COR-L47 (cell line): Measurements from ENCODE around the gene GDAP2.

Experiments
- DNase-seq: peaks from one replicate; lab custom pipeline; 2025; lab: John Stamatoyannopoulos, UW

GDAP2 gene

DNA sequence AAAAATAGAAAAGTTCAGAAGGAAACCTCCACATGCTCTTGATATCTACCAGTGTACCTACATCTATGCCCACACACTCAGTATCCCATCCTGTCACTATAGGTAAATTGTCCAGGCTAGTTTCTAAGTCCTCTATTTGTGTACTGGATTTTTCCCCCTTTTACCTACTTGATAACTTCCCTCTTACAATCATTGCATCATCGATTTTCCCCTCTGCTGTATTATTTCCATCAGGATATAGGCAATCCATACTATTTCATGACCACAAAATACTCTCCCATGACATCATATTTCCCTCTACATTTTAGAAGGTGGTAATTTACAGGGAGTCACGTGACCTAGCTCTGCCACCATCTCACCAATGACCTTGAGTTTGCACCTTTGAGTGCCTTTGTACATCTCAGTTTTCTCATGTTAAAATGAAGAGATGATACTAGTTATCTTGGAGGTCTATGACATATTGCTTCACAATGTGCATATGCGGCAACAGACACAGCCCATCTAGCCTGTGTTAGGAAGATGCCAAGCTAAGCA, 88.2 kb downstream of the GDAP2 start:
- no peak for DNase-seq

DNA sequence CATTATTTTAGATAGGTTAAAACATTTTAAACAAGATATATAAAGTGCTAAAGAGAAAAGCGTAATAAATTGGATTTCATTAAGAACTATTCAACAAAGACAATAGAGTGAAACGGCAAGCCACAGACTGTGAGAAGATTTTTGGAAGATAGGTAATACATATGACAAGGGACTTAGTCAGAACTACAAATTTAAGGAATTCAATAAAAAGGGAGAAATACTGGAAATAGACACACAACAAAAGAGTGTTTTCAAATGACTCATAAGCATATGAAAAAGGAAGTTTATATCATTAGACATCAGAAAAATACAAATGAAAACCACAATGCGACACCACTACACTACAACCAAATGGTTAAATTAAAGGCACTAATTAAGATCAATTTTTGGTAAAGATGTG, 90.5 kb downstream of the GDAP2 start:
- no peak for DNase-seq

DNA sequence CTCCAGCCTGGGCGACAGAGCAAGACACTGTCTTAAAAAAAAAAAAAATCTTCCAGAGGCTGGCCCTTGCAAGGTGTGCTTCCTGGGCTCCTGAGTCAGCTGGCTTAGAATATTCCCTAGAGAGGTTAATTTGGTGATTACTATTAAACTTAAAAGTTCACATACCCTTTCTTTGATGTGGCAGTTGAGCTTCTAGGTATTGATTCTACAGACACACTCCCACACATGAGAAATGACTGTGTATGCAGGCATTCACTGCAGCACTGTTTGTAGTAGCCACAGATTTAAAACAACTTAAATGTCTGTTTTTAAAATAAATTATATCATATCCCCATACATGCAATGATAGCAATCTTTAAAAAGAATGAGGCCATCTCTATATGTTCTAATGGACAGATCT, 93.4 kb downstream of the GDAP2 start:
- no peak for DNase-seq

DNA sequence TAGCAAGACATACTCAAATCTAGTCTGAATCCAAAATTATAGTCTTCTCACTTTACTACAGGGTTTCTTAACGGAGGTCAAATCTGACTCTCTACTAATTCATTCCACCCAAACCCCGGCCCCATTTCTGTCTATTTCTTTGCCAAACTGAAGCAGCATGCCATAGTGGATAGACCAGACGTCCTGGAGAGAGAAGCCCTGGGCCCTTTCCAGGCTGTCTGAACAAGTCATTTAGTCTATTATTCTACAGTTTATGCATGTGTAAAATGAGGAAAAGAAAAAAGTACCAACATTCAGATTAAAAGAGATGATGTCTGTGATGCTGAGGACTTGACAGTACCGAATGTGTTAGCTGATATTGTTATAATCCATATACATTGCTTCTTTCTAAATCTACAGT, 95.0 kb downstream of the GDAP2 start:
- DNase-seq = no peak

DNA sequence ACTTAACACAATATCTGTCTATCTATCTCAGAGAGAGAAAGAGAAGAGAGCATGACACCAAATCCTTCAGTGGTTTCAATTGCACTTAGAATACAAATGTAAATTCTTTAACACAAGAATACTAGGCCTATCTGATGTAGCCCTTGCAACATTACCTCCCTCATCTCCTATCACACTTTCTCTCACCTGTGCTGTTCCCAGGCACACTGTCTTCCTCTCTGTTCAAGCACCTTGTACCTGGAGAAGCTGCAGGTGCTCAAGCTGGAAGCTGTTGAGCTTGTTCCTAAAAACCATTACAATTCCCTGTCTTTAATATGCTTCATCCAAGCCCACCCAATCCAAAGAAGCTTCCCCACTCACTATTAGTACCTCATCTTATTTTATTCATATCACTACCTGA, 97.0 kb downstream of the GDAP2 start:
- no peak for DNase-seq

DNA sequence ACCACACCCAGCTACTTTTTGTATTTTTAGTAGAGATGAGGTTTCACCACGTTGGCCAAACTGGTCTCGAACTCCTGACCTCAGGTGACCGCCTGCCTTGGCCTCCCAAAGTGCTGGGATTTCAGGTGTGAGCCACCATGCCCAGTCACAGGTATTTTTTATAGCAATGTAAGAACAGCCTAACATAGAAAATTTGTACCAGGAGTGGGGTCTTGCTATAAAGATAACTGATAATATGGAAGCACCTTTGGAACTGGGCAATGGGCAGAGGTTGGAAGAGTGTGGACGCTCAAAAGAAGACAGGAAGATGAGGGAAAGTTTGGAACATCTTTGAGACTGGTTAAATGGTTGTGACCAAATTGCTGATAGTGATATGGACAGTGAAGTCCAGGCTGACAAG, 99.2 kb downstream of the GDAP2 start:
- DNase-seq = no peak

DNA sequence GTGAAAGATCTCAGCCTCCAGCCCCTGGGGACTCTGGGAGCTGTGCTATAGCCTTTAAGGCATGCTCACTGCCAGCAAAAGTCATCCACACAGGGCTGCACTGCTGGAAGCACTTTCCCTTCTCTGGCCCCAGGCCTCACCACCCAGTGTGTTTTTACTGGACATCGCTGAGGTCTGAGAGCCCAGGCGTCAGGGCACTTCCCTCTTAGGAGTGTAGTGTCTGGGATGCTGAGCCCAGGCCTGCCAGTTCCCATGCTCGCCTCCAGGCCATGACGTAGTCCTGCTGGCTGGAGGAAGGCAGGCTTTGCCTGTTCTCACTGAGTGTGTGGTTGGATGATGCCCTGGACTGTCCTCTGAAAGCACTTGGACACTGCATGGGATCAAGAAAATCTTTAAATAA, 101.2 kb downstream of the GDAP2 start:
- no peak for DNase-seq

DNA sequence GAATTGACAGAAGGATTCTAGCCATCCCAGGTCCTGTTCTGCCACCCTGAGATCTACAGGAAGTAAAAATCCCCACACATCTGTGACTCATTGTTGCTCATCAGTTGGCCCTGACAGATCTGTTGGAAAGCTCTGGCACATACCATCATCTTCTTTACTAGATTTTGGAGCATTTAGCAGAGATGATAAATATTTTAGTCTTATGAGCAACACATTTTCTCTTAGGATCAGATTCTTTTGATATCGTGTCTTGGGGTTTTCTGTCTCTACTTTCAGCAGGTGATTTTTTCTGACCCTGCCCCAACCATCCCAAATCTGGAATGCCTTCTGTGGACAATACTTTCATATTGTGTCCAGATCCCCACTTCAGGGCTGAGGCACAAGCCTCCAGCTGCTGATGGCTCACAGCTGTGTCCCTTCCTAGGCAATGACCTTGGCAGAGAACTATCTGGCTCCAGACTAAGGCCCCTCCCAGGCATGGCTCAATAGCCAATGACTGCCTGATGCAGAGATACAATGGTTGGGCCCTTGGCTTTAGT, 102.8 kb downstream of the GDAP2 start:
- DNase-seq = no peak

DNA sequence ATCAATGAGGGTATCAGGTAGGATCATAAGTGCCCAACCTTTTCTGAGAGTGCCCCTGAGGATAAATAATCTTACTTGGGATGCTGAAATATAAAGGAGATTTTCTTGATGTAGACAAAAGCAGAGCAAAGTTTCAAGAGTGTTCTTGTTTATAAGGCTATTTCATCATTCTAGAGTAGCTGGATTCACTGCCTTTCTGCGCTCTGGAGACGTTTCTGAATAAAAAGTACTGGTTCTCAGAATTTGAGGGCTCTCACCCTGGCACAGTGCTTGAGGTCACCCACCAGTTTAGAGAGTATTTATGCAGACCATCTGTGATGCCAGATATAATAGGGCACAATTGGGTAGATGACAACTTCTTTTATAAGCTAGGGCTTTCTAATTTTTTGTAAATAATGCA, 103.3 kb downstream of the GDAP2 start:
- no peak for DNase-seq

DNA sequence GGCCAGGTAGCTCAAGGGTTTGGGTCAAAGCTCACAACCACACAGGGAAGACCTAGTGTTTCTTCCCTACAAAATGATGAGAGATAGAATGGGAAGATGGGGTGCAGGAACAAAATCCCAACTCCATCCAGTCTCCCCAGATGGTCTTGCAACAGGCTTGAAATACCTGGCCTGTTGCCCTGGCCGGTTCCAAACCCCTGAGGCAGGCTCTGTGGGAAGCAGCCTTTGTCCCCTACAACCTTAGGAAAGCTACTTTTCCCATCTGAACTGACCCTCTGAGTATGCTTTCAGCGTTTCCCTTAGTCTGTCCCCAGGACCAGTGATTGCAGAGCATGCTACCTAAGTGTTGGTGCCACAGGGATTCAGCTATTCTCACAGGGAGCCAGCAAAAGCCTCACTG, 104.0 kb downstream of the GDAP2 start:
- DNase-seq = no peak

DNA sequence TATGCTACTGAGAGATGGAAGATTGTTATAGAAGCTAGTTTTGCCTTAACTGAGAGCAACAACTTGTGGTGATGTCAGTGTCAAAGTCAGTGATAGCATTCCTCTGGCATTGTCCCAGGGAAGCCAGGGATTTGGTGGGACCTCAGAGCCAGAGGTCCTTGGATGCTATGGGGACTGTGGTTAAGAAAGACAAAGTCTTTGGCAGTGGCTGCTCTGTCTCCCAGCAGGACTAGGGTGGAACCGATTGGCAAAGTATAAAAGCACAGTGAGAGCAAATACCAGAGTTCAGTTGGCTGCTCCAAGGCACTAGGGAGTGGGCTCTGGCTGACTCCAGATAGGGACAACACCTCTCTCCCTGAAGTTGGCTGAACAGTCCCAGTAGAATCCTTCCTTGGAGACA, 104.8 kb downstream of the GDAP2 start:
- DNase-seq = no peak

DNA sequence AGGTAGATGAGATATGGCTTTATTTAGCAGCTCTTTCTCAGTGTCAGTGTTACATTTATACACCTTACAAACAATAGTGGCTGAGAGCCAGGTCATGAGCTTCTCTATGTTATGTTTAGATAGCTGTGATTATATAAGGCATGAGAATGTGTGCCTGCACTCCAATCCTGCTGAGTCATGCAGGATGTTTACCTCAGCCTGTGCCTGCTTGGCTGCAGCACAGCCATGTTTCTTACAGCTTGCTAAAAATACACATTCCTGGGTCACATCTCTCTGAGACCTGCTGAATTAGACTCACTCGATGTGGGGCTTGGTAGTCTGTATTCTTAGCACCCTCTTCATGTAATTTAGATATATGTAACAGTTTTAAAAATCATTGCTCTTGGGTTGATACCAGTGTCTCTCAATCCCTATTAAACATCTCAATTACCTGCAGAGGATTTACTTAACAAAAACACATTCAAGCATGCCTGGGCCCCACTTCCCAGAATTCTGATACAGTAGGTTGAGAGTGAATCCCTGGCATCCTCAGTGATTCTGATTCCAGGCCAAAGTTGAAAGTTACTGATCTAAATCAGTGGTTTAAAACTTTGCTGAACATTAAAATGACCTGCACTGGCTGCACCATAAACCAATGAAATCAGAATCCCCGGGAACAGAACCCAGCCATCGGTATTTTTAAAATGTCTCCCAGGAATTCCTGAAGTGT, 107.5 kb downstream of the GDAP2 start:
- peak; percentile 5 for DNase-seq

DNA sequence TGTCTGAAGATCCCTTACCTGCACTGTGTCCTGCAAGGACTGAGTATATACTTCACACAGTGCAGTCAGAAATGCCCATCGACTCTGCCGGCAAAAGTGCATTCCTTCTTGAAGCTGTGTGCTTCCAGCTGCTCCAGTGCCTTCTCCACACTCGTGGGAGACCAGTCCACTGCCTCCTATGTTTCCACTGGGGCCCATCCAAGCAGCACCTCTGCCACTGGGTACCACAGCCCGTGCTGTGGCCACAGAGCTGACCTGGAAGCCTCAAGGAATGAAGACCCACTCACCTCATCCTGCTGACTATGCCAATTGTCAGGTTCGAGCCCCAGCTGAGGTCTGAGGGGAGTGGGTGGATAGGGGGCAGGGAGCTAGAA, 108.1 kb downstream of the GDAP2 start:
- DNase-seq = no peak

DNA sequence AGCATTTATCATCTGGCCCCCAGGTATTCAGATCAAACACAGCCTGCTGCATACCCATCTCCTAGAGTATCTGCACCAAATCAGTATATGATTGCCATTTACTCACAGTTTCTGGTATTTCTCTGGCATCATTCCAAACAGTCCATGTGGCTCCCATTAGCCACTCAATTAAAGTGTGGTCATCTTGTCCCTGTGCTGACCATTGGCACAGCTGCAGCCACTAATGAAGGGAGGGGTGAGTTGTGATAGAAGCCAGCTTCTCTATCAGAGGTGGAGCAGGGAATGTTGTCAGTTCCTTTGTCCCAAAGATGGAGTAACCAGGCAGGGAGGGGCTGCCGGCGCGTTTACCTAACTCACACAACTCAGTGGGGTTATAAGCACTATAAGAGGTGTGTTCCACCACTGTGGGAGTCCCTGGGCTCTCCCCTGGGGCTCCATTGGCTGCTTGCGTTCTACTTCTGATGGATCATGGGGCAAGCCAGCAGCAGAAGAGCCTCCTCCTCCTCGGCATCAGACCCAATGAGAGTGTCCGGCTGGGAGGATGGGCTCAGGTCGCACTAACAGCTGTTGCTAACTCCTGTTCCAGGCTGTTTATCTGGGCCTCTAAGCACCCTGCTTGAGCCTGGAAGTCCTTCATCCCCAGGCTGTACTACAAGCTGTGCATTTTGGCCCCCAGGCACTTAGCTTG, 108.6 kb downstream of the GDAP2 start:
- DNase-seq = no peak

DNA sequence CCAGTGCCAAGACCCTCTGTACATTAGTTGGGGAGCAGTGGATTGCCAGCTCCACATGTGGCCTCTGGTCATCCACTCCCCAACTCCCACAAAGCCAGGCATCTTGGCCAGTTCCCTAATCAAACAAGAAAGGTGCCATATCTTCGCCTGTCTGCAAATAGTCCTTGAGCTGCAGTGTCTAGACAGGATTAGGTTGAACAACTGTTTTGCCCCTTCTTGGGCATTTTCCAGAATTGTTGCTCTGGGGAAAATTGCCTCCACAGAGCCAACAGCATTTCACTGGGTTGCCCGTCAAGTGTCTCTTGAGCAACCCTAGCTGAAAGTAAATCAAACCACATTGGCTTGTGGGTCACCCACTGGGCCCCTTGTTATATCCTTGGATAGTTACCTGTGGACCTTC, 109.3 kb downstream of the GDAP2 start:
- no peak for DNase-seq

DNA sequence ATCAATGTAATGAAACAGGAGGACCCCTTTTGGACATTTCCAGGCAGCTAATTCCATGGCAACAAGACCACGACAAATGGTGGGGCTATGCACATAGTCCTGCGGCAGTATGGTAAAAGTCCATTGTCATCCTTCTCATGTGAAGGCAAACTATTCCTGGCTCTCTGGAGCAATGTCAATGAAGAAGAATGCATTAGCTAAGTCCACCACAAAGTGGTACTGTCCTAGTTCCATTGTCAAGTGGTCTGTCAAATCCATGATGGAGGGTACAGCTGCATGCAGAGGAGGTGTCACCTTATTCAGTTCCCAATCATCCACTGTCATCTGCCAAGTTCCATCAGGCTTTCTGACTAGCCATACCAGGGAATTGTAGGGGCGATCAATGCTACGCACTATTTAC, 110.1 kb downstream of the GDAP2 start:
- no peak for DNase-seq

DNA sequence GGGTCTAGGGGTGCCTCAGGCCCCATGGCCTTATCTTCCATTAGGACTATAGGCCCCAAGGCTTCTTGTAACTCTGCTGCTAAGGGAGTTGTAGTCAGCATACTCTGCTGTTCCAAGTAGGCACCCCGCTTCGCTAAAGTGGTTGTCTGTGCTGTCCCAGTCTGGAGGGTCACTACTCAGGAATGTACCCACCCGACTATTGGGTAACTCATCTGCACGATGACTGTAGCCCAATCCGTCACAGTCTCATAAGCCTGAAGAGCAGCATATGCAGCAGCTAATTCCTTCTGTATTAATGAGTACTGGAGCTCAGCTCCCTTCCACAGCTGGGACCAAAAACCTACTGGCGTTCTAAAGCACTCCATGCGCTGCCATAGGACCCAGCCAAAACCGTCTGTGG, 111.0 kb downstream of the GDAP2 start:
- DNase-seq = no peak

DNA sequence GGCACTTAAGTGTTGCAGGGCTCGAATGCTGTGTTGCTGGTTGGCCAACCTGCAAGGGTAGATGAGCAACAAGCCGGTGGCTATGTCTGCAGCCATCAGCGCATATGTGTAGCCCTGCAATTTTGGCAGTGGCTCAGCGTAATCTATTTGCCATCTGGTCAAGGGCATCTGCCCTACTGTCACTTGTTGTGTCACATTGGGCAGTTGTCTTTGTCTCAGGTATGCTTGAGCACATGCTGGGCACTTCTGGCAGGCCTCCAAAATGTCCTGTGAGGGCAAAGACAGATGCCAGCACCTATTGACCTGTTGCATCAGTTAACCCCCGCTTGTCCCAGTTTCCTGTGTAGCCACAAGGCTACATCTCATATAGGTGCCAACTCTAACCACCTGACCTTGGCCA, 111.8 kb downstream of the GDAP2 start:
- DNase-seq = no peak

DNA sequence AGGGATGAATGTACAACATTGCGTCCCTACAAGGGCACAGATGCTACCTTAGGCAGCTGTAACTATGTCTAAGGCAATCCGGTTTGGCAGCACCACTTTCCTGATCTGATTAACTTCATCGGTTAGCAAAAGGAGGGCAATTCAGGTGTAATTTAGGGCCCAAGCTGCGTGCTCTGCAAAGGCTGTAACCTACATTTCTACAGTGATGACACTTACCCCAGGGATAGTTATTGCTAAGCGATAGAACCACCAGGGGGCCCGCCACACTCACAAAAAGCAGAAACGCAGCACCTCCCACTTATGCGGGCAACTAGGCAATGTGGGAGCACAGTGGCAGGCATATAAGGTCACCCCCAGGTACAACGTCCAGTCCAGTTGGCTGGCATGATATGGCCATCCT, 113.5 kb downstream of the GDAP2 start:
- no peak for DNase-seq

DNA sequence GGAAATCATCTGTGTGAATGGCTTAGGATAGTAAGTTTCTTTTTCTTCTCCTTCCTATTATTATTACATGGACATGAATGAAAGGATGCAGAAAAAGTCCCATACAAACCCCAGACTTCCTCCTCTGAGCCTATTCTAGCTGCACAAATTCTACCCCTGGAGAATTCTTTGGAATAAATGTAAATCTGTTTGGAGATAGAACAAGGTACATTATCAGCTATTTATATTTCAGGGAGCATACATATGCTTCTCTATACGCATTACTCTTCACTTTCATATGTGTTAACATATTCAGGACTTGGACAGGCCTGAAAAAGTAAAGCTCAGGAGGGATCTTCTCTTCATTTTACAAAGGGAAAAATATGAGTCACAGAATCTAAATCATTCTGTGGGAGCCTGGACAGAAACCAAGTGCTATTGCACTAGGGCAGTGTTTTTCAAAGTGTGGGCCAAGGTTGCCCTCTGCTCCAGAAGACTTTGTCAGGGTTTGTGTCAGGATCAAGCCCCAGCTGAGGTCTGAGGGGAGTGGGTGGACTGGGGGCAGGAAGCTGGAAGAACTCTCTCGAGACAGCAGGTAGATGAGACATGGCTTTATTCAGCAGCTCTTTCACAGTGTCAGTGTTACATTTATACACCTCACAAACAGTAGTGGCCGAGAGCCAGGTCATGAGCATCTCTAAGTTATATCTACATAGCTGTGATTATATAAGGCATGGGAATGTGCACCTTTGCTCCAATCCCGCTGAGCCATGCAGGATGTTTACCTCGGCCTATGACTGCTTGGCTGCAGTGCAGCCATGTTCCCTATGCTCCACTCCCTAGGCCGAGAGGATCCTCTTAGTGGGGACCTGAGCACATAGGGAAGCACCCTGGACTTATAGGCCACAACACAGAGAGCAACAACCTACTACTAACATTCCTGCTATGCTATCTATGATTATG, 114.3 kb downstream of the GDAP2 start:
- no peak for DNase-seq
